CD4-positive, alpha-beta T cell treated with Interleukin-10 for 1 hour (primary cell): Measurements from ENCODE around the gene ARIH1.

Experiments used
- DNase-seq: peaks from one replicate; pipeline ENCODE4 v3.0.0-alpha.2; 2020

ARIH1 gene

GRCh38 chr15:72488558-72488957 is 14.4 kb downstream of the ARIH1 start:
- DNase-seq: no peak

- no peak for DNase-seq
Observed at GRCh38 chr15:72489943-72490554, 15.9 kb downstream of the ARIH1 start.

- no peak for DNase-seq
Observed at GRCh38 chr15:72491768-72492167, 17.6 kb downstream of the ARIH1 start.

- DNase-seq: no peak
Observed at GRCh38 chr15:72492733-72493132, 18.6 kb downstream of the ARIH1 start.

GRCh38 chr15:72493220-72493619 is 19.1 kb downstream of the ARIH1 start:
- DNase-seq: no peak

GRCh38 chr15:72495007-72495406 is 20.9 kb downstream of the ARIH1 start:
- DNase-seq: no peak

GRCh38 chr15:72496783-72497182 is 22.7 kb downstream of the ARIH1 start:
- no peak for DNase-seq

GRCh38 chr15:72497402-72497801 is 23.3 kb downstream of the ARIH1 start:
- DNase-seq: no peak

- no peak for DNase-seq
Observed at GRCh38 chr15:72502220-72502809, 28.2 kb downstream of the ARIH1 start.

- peak; percentile 31 for DNase-seq
Observed at GRCh38 chr15:72503147-72503546, 29.0 kb downstream of the ARIH1 start.

GRCh38 chr15:72507402-72508092 is 33.4 kb downstream of the ARIH1 start:
- no peak for DNase-seq

GRCh38 chr15:72509484-72509883 is 35.4 kb downstream of the ARIH1 start:
- no peak for DNase-seq

GRCh38 chr15:72511536-72511935 is 37.4 kb downstream of the ARIH1 start:
- no peak for DNase-seq

- no peak for DNase-seq
Observed at GRCh38 chr15:72515591-72516389, 41.7 kb downstream of the ARIH1 start.

GRCh38 chr15:72516777-72517176 is 42.6 kb downstream of the ARIH1 start:
- no peak for DNase-seq

GRCh38 chr15:72521682-72522081 is 47.6 kb downstream of the ARIH1 start:
- DNase-seq: no peak

- peak; percentile 46 for DNase-seq
Observed at GRCh38 chr15:72532991-72533601, 59.0 kb downstream of the ARIH1 start.

GRCh38 chr15:72534523-72534922 is 60.4 kb downstream of the ARIH1 start:
- peak; percentile 60 for DNase-seq

- DNase-seq: no peak
Observed at GRCh38 chr15:72535911-72536310, 61.8 kb downstream of the ARIH1 start.

GRCh38 chr15:72536506-72536905 is 62.4 kb downstream of the ARIH1 start:
- DNase-seq: no peak

- DNase-seq: no peak
Observed at GRCh38 chr15:72538931-72539330, 64.8 kb downstream of the ARIH1 start.

- no peak for DNase-seq
Observed at GRCh38 chr15:72540606-72541237, 66.6 kb downstream of the ARIH1 start.

- no peak for DNase-seq
Observed at GRCh38 chr15:72541674-72542073, 67.5 kb downstream of the ARIH1 start.
